ENCODE results near the gene SBF2. TPM values are rescaled to one million over a fixed set of nuclear protein-coding genes. Genes with fewer than 3 reads are reported as not detected.
A peak's percentile ranks its signal among the peaks of the same experiment; 100 is the strongest.

Gene SBF2
- total and polyA plus RNA-seq, 2 of the 13 experiments (the other 11 are each of a cell fraction or from before 2014, with no cell fraction given), result 24.0 to 45.8 TPM

GRCh38 chr11:10288881-10289764 lies 4.9 kb downstream of the SBF2 start (continued):
- TF ChIP-seq ZFP90 (CRISPR knock-in tag; IDR thresholded peaks at IDR 0.05; ENCODE audit: borderline replicate concordance) (peak; percentile 43; the same call in 1 of the 2 replicates), HOMEZ (CRISPR knock-in tag; IDR thresholded peaks at IDR 0.05; ENCODE audit: low read depth) (peak; percentile 94), ZNF614 (CRISPR knock-in tag; IDR thresholded peaks at IDR 0.05; ENCODE audit: borderline replicate concordance) (0 out of 2 replicates have a peak, but pooled peaks have one; percentile 33), CEBPZ (IDR thresholded peaks at IDR 0.05; ENCODE audit: low read length) (no peak), SMAD9 (CRISPR knock-in tag; IDR thresholded peaks at IDR 0.05) (peak; percentile 37; the same call in 1 of the 2 replicates), HOXA5 (CRISPR knock-in tag; IDR thresholded peaks at IDR 0.05) (peak; percentile 52; the same call in 1 of the 2 replicates), WIZ (CRISPR knock-in tag; IDR thresholded peaks at IDR 0.05) (no peak), ATF6 (CRISPR knock-in tag; conservative IDR thresholded peaks at IDR 0.05) (no peak), SETDB1 (CRISPR knock-in tag; IDR thresholded peaks at IDR 0.05; ENCODE audit: borderline replicate concordance) (no peak), SIX1 (CRISPR knock-in tag; IDR thresholded peaks at IDR 0.05; ENCODE audit: borderline replicate concordance) (peak; percentile 33; the same call in 1 of the 2 replicates), ZNF580 (CRISPR knock-in tag; IDR thresholded peaks at IDR 0.05; ENCODE audit: borderline replicate concordance, low read depth) (peak; percentile 62; the same call in 1 of the 2 replicates), EED (CRISPR knock-in tag; IDR thresholded peaks at IDR 0.05) (no peak), HDAC2 (CRISPR knock-in tag; IDR thresholded peaks at IDR 0.05) (peak; percentile 85), ERF (CRISPR knock-in tag; IDR thresholded peaks at IDR 0.05) (peak; percentile 66; the same call in 1 of the 2 replicates), PLRG1 (conservative IDR thresholded peaks at IDR 0.05) (no peak), MAFK (conservative IDR thresholded peaks at IDR 0.05 in 1 of 2, IDR thresholded peaks at IDR 0.05 in 1 of 2; ENCODE audit: low read length in 2 of 2) (no peak), KLF16 (CRISPR knock-in tag; IDR thresholded peaks at IDR 0.05) (peak in 1 of 2 experiments; percentile 68; a peak in 1 of 4 replicates), ZNF547 (CRISPR knock-in tag; IDR thresholded peaks at IDR 0.05) (peak; percentile 74), ZNF639 (CRISPR knock-in tag; conservative IDR thresholded peaks at IDR 0.05) (no peak), SMC3 (IDR thresholded peaks at IDR 0.05; ENCODE audit: low read length) (no peak)
